SK-N-SH (cell line): ENCODE results near the gene PDE9A.

Experiments used
- CTCF ChIP-seq: fragments of 200-600 bp; sonication (generic); IDR thresholded peaks from 2 replicates; pipeline ENCODE4 v1.6.1; 2017; ENCODE audit warnings: antibody characterized with exemption, mild to moderate bottlenecking, moderate library complexity
- PBX3 ChIP-seq: IDR thresholded peaks from 2 replicates; pipeline ENCODE4; 2012
- POLR2AphosphoS5 ChIP-seq: IDR thresholded peaks from 2 replicates; pipeline ENCODE4 v1.6.1; 2012; ENCODE audit warnings: low read depth, low read length
- REST ChIP-seq: IDR thresholded peaks from 2 replicates; pipeline ENCODE4 v1.6.1; 2012; ENCODE audit warnings: mild to moderate bottlenecking, low read depth, low read length, moderate library complexity
- RXRA ChIP-seq: IDR thresholded peaks from 2 replicates; pipeline ENCODE4 v1.4.0; 2012; ENCODE audit warnings: low read depth, mild to moderate bottlenecking, borderline replicate concordance
- TCF12 ChIP-seq: IDR thresholded peaks from 2 replicates; pipeline ENCODE4 v1.4.0; 2012
- USF2 ChIP-seq: fragments of 150-350 bp; IDR thresholded peaks from 2 replicates; pipeline ENCODE4 v1.6.1; 2017; ENCODE audit warnings: antibody characterized with exemption, low read length, low read depth, borderline replicate concordance

- TF ChIP-seq REST (no peak), POLR2AphosphoS5 (no peak), CTCF (no peak), USF2 (no peak), RXRA (no peak), TCF12 (no peak), PBX3 (no peak)
These were observed 29.2 kb upstream of the PDE9A start for GRCh38 chr21:42624095-42624790.
